Esophagus (tissue), 2 donors: ENCODE data around the gene BLOC1S3. TPM values are rescaled to one million over a fixed set of nuclear protein-coding genes. Genes with fewer than 3 reads are reported as not detected.
"Not testable (repeated sequence)": the region's sequence is repeated elsewhere in the genome, so short reads cannot be mapped to it uniquely, and the experiment has no call there.

Source experiments
- H3K27ac ChIP-seq, 2 donors: one replicate each; pipeline ENCODE4 v1.5.1; 2013; ENCODE audit warnings: low read depth in 2 of 2, mild to moderate bottlenecking in 2 of 2, inconsistent platforms in 1 of 2, low read length in 1 of 2, moderate library complexity in 1 of 2
- H3K27me3 ChIP-seq, 2 donors: one replicate each; pipeline ENCODE4 v1.6.1; 2013; ENCODE audit warnings: low read length in 2 of 2, control low read depth in 1 of 2, mild to moderate bottlenecking in 1 of 2; ENCODE audit not compliant: insufficient read depth in 2 of 2, control insufficient read depth in 1 of 2
- H3K36me3 ChIP-seq, 2 donors: one replicate each; pipeline ENCODE4 v1.6.1; 2013; ENCODE audit warnings: low read length in 1 of 2; ENCODE audit not compliant: control insufficient read depth in 2 of 2, insufficient read depth in 2 of 2
- H3K4me1 ChIP-seq, 2 donors: one replicate each; pipeline ENCODE4 v1.6.1; 2013; ENCODE audit warnings: low read length in 1 of 2; ENCODE audit not compliant: control insufficient read depth in 2 of 2, insufficient read depth in 2 of 2
- H3K4me3 ChIP-seq, 2 donors: one replicate each; pipeline ENCODE4 v1.5.1; 2013; ENCODE audit warnings: low read length in 2 of 2, mild to moderate bottlenecking in 2 of 2, low read depth in 1 of 2, moderate library complexity in 1 of 2
- H3K9me3 ChIP-seq, 2 donors: one replicate each; pipeline ENCODE4 v1.6.1; 2013; ENCODE audit warnings: mild to moderate bottlenecking in 2 of 2, low read depth in 1 of 2, low read length in 1 of 2, moderate library complexity in 1 of 2; ENCODE audit not compliant: control insufficient read depth in 2 of 2, insufficient read depth in 1 of 2
- WGBS, 2 donors: extraction: QIAGEN DNeasy Blood & Tissue Kit; methylation state at CpG; one replicate each; pipeline ENCODE4 v1.1.7; 2013; 5-methylcytosine and 5-hydroxymethylcytosine counted together
- polyA plus RNA-seq, 2 donors: library from polyadenylated mRNA; stranded (reverse); fragments of 200-250 nt; gene quantifications; one replicate each; pipeline ENCODE4 v1.2.3, GENCODE V29; 2013
- donor health status: healthy with polysubstance abuse.
- donor health status: Bipolar disorder and iron deficiency.

Gene BLOC1S3
- polyA plus RNA-seq, 2 donors, result 2.2 to 3.1 TPM

GRCh38 chr19:45217193-45217956 lies 38.8 kb downstream of the BLOC1S3 start:
- Histone ChIP-seq H3K27me3 (no peaks in the 10 kb centered on the region), H3K27ac (no peak overlapping the region), H3K4me3 (no peak overlapping the region), H3K4me1 (peaks cover 0 to 7% of the 10 kb centered on the region in 2 donors), H3K9me3 (no peaks in the 10 kb centered on the region), H3K36me3 (no peaks in the 10 kb centered on the region)
- 24 to 40% methylated on average over 28 to 46 of the region's 46 CpGs for WGBS, 2 donors

- Histone ChIP-seq H3K27ac (no peak overlapping the region), H3K4me1 (peaks cover 0 to 7% of the 10 kb centered on the region in 2 donors), H3K27me3 (no peaks in the 10 kb centered on the region), H3K9me3 (no peaks in the 10 kb centered on the region), H3K4me3 (no peak overlapping the region), H3K36me3 (no peaks in the 10 kb centered on the region)
- 66% methylated on average over 14 of the region's 14 CpGs for WGBS, 2 donors
Observed at GRCh38 chr19:45217957-45218334, 39.4 kb downstream of the BLOC1S3 start.

- Histone ChIP-seq H3K4me1 (peaks cover 0 to 7% of the 10 kb centered on the region in 2 donors), H3K9me3 (no peaks in the 10 kb centered on the region), H3K36me3 (no peaks in the 10 kb centered on the region), H3K27ac (no peak overlapping the region), H3K4me3 (no peak overlapping the region), H3K27me3 (no peaks in the 10 kb centered on the region)
- WGBS, 2 donors, result 60 to 63% methylated on average over 4 of the region's 4 CpGs
Observed at GRCh38 chr19:45218426-45218825, 39.8 kb downstream of the BLOC1S3 start.

GRCh38 chr19:45218911-45219743 lies 40.5 kb downstream of the BLOC1S3 start:
- H3K4me3 ChIP-seq, result no peak overlapping the region
- no peaks in the 10 kb centered on the region for H3K36me3 ChIP-seq
- WGBS, 2 donors, result 75 to 77% methylated on average over 18 of the region's 18 CpGs
- H3K27me3 ChIP-seq, result no peaks in the 10 kb centered on the region
- peaks cover 0 to 7% of the 10 kb centered on the region in 2 donors for H3K4me1 ChIP-seq
- no peak overlapping the region for H3K27ac ChIP-seq
- H3K9me3 ChIP-seq, result no peaks in the 10 kb centered on the region

- Histone ChIP-seq H3K4me3 (no peak overlapping the region), H3K27me3 (no peaks in the 10 kb centered on the region), H3K4me1 (no peaks in the 10 kb centered on the region), H3K27ac (no peak overlapping the region), H3K36me3 (no peaks in the 10 kb centered on the region), H3K9me3 (no peaks in the 10 kb centered on the region)
- WGBS, 2 donors, result 78 to 93% methylated on average over 6 of the region's 6 CpGs
Observed at GRCh38 chr19:45222724-45223123, 44.1 kb downstream of the BLOC1S3 start.

- no peak overlapping the region for H3K4me3 ChIP-seq
- no peaks in the 10 kb centered on the region for H3K27me3 ChIP-seq
- H3K36me3 ChIP-seq, result no peaks in the 10 kb centered on the region
- no peaks in the 10 kb centered on the region for H3K4me1 ChIP-seq
- 82 to 91% methylated on average over 5 of the region's 5 CpGs for WGBS, 2 donors
- H3K27ac ChIP-seq, result no peak overlapping the region
- no peaks in the 10 kb centered on the region for H3K9me3 ChIP-seq
Observed at GRCh38 chr19:45223879-45224278, 45.3 kb downstream of the BLOC1S3 start.

- Histone ChIP-seq H3K4me3 (no peak overlapping the region), H3K36me3 (no peaks in the 10 kb centered on the region), H3K27me3 (no peaks in the 10 kb centered on the region), H3K9me3 (no peaks in the 10 kb centered on the region), H3K4me1 (no peaks in the 10 kb centered on the region), H3K27ac (no peak overlapping the region)
- WGBS, 2 donors, result 52 to 63% methylated on average over 11 of the region's 11 CpGs
Observed at GRCh38 chr19:45224645-45225044, 46.1 kb downstream of the BLOC1S3 start.

- H3K36me3 ChIP-seq, H3K9me3 ChIP-seq, H3K27ac ChIP-seq, H3K4me3 ChIP-seq, H3K27me3 ChIP-seq, H3K4me1 ChIP-seq: not testable (repeated sequence)
- 88 to 89% methylated on average over 2 of the region's 2 CpGs for WGBS, 2 donors
Observed at GRCh38 chr19:45229056-45229455, 50.5 kb downstream of the BLOC1S3 start.
